ENCODE results near the gene OR52E2.

The OR52E2 gene

DNA sequence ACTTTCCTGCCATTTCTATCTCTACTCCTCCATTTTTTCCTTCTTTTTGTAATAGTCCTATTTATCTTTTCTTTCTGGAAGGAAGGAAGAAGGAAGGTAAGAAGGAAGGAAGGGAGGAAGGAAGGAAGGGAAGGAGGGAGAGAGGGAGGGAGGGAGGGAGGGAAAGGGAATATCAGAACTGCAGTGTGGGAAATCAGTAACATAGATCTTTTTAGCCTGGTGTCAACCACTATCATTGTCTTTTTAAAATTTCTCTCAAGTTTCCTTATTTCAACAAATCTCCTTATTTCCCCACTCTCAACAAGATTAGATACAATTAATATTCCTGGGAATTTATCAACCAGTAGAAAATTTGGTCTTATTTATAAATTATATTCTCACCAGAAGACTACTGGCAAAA, 43.6 kb upstream of the OR52E2 start:
- TF ChIP-seq BACH2 (CRISPR knock-in tag; IDR thresholded peaks at IDR 0.05; ENCODE audit: borderline replicate concordance) (no peak), ZNF565 (CRISPR knock-in tag; conservative IDR thresholded peaks at IDR 0.05; ENCODE audit: low read depth) (no peak)
- TF ChIP-seq, protein P1, sequence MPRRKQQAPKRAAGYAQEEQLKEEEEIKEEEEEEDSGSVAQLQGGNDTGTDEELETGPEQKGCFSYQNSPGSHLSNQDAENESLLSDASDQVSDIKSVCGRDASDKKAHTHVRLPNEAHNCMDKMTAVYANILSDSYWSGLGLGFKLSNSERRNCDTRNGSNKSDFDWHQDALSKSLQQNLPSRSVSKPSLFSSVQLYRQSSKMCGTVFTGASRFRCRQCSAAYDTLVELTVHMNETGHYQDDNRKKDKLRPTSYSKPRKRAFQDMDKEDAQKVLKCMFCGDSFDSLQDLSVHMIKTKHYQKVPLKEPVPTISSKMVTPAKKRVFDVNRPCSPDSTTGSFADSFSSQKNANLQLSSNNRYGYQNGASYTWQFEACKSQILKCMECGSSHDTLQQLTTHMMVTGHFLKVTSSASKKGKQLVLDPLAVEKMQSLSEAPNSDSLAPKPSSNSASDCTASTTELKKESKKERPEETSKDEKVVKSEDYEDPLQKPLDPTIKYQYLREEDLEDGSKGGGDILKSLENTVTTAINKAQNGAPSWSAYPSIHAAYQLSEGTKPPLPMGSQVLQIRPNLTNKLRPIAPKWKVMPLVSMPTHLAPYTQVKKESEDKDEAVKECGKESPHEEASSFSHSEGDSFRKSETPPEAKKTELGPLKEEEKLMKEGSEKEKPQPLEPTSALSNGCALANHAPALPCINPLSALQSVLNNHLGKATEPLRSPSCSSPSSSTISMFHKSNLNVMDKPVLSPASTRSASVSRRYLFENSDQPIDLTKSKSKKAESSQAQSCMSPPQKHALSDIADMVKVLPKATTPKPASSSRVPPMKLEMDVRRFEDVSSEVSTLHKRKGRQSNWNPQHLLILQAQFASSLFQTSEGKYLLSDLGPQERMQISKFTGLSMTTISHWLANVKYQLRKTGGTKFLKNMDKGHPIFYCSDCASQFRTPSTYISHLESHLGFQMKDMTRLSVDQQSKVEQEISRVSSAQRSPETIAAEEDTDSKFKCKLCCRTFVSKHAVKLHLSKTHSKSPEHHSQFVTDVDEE (CRISPR knock-in tag; IDR thresholded peaks at IDR 0.05) = no peak
- ATAC-seq = no peak

DNA sequence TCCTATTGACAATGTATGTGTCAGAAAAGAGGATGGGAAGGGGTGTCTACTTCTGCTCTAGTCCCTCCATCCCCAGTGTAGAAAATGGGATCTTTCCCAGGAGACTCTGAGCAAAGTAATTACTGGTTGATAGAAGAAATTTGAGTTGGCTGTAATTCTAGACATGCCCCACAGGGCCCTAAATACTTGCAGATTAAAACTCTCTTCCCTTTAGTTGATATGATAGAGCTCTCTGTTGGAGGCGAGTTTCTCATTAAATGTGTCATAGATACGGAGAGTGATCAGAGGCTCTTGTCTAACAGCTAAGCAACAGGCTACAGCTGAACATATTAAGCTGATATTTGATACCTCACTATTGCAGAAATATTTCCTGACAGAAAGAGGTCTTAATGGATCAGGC, 42.8 kb upstream of the OR52E2 start:
- no peak for ATAC-seq

DNA sequence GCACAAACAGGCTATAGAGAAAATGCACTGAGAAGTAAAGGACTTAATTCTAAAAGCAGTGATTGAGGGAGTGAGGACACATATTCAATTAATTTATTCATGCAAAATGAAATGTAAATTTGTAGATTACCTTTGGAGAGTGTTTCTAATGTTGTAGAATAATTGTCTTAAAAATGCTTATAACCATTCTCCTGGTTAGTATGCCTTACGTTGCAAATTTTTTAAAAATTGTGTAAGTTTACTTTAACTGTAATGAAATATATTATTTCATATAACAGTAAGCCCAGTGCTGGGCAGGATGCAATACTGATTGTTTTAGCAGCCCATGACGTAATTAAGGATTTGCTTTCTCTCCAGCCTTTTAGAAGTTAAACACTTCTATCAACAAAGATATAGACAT, 36.6 kb upstream of the OR52E2 start:
- no peak for ATAC-seq
- TF ChIP-seq ZNF70 (CRISPR knock-in tag; IDR thresholded peaks at IDR 0.05) (no peak), TCF4 (CRISPR knock-in tag; IDR thresholded peaks at IDR 0.05; ENCODE audit: borderline replicate concordance) (no peak), ZNF565 (CRISPR knock-in tag; conservative IDR thresholded peaks at IDR 0.05; ENCODE audit: low read depth) (no peak), ESRRG (CRISPR knock-in tag; IDR thresholded peaks at IDR 0.05) (no peak), TOX (CRISPR knock-in tag; IDR thresholded peaks at IDR 0.05; ENCODE audit: borderline replicate concordance) (no peak), ISL1 (CRISPR knock-in tag; IDR thresholded peaks at IDR 0.05) (no peak), BACH2 (CRISPR knock-in tag; IDR thresholded peaks at IDR 0.05; ENCODE audit: borderline replicate concordance) (no peak), GLIS3 (CRISPR knock-in tag; IDR thresholded peaks at IDR 0.05) (no peak)
- TF ChIP-seq, protein P2, sequence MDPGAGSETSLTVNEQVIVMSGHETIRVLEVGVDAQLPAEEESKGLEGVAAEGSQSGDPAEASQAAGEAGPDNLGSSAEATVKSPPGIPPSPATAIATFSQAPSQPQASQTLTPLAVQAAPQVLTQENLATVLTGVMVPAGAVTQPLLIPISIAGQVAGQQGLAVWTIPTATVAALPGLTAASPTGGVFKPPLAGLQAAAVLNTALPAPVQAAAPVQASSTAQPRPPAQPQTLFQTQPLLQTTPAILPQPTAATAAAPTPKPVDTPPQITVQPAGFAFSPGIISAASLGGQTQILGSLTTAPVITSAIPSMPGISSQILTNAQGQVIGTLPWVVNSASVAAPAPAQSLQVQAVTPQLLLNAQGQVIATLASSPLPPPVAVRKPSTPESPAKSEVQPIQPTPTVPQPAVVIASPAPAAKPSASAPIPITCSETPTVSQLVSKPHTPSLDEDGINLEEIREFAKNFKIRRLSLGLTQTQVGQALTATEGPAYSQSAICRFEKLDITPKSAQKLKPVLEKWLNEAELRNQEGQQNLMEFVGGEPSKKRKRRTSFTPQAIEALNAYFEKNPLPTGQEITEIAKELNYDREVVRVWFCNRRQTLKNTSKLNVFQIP (CRISPR knock-in tag; IDR thresholded peaks at IDR 0.05; ENCODE audit: borderline replicate concordance, low read depth) = no peak
- TF ChIP-seq, protein P3, sequence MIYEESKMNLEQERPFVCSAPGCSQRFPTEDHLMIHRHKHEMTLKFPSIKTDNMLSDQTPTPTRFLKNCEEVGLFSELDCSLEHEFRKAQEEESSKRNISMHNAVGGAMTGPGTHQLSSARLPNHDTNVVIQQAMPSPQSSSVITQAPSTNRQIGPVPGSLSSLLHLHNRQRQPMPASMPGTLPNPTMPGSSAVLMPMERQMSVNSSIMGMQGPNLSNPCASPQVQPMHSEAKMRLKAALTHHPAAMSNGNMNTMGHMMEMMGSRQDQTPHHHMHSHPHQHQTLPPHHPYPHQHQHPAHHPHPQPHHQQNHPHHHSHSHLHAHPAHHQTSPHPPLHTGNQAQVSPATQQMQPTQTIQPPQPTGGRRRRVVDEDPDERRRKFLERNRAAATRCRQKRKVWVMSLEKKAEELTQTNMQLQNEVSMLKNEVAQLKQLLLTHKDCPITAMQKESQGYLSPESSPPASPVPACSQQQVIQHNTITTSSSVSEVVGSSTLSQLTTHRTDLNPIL (CRISPR knock-in tag; IDR thresholded peaks at IDR 0.05; ENCODE audit: low read depth) = no peak

More for the DNA sequence above, 42.8 kb upstream of the OR52E2 start:
- TF ChIP-seq ESRRG (CRISPR knock-in tag; IDR thresholded peaks at IDR 0.05) = no peak
- TF ChIP-seq, protein P4, sequence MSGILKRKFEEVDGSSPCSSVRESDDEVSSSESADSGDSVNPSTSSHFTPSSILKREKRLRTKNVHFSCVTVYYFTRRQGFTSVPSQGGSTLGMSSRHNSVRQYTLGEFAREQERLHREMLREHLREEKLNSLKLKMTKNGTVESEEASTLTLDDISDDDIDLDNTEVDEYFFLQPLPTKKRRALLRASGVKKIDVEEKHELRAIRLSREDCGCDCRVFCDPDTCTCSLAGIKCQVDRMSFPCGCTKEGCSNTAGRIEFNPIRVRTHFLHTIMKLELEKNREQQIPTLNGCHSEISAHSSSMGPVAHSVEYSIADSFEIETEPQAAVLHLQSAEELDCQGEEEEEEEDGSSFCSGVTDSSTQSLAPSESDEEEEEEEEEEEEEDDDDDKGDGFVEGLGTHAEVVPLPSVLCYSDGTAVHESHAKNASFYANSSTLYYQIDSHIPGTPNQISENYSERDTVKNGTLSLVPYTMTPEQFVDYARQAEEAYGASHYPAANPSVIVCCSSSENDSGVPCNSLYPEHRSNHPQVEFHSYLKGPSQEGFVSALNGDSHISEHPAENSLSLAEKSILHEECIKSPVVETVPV (CRISPR knock-in tag; IDR thresholded peaks at IDR 0.05) = no peak
- no peak for TF ChIP-seq ZC3H10 (CRISPR knock-in tag; IDR thresholded peaks at IDR 0.05)
- no peak for TF ChIP-seq ISL1 (CRISPR knock-in tag; IDR thresholded peaks at IDR 0.05)
- no peak for TF ChIP-seq RARB (CRISPR knock-in tag; IDR thresholded peaks at IDR 0.05)
- TF ChIP-seq, protein P5, sequence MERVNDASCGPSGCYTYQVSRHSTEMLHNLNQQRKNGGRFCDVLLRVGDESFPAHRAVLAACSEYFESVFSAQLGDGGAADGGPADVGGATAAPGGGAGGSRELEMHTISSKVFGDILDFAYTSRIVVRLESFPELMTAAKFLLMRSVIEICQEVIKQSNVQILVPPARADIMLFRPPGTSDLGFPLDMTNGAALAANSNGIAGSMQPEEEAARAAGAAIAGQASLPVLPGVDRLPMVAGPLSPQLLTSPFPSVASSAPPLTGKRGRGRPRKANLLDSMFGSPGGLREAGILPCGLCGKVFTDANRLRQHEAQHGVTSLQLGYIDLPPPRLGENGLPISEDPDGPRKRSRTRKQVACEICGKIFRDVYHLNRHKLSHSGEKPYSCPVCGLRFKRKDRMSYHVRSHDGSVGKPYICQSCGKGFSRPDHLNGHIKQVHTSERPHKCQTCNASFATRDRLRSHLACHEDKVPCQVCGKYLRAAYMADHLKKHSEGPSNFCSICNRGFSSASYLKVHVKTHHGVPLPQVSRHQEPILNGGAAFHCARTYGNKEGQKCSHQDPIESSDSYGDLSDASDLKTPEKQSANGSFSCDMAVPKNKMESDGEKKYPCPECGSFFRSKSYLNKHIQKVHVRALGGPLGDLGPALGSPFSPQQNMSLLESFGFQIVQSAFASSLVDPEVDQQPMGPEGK (CRISPR knock-in tag; IDR thresholded peaks at IDR 0.05; ENCODE audit: borderline replicate concordance) = no peak
- TF ChIP-seq, protein P2 (CRISPR knock-in tag; IDR thresholded peaks at IDR 0.05; ENCODE audit: borderline replicate concordance, low read depth) = no peak
- no peak for TF ChIP-seq ZNF70 (CRISPR knock-in tag; IDR thresholded peaks at IDR 0.05)
- no peak for TF ChIP-seq TOX (CRISPR knock-in tag; IDR thresholded peaks at IDR 0.05; ENCODE audit: borderline replicate concordance)
- no peak for TF ChIP-seq GLIS3 (CRISPR knock-in tag; IDR thresholded peaks at IDR 0.05)
- TF ChIP-seq, protein P3 (CRISPR knock-in tag; IDR thresholded peaks at IDR 0.05; ENCODE audit: low read depth) = no peak
- no peak for TF ChIP-seq CSDC2 (CRISPR knock-in tag; IDR thresholded peaks at IDR 0.05)
- TF ChIP-seq BACH2 (CRISPR knock-in tag; IDR thresholded peaks at IDR 0.05; ENCODE audit: borderline replicate concordance) = no peak
- TF ChIP-seq ZNF565 (CRISPR knock-in tag; conservative IDR thresholded peaks at IDR 0.05; ENCODE audit: low read depth) = no peak
- TF ChIP-seq PPARA (CRISPR knock-in tag; IDR thresholded peaks at IDR 0.05; ENCODE audit: borderline replicate concordance) = no peak
- no peak for TF ChIP-seq ZFP30 (CRISPR knock-in tag; IDR thresholded peaks at IDR 0.05)

Measured in SK-N-SH treated with all-trans-retinoic acid at 6 μM for 48 hours (cell line).